ENCODE data around the gene PTPRK. TPM values are rescaled to one million over a fixed set of nuclear protein-coding genes. Genes with fewer than 3 reads are reported as not detected.

Gene PTPRK
- total and polyA plus RNA-seq, 4 donors = 12.1 to 61.2 (median 29.1) TPM

DNA sequence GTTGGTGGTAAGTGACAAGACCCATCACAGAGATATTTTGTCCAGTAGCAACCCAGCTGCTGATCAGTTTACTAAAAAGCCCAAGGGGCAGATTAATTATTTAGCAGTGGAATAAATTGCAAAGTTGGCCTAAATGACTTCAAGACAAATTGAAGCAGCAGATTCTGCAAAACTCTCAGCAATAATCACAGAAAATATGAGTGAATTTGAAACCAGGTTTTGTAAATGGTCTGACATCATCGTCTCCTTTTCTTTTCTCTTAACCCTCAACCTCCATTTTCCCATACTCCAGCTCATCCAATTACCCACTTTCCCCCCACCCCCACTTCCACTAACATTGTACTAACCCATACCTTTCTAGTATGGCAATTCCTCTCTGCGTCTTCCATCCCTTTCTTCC is 11.3 kb upstream of the PTPRK start:
- H3K27ac ChIP-seq (ENCODE audit: low read depth in 1 of 2, low read length in 2 of 2) = no peak overlapping the region
- DNase-seq (ENCODE audit: low spot score) = no peak
- H3K9ac ChIP-seq (ENCODE audit: low read depth in 1 of 2, low read length in 2 of 2) = no peak overlapping the region
- no peaks in the 10 kb centered on the region for H3K27me3 ChIP-seq (ENCODE audit: control insufficient read depth in 4 of 4, insufficient read depth in 4 of 4, low read length in 3 of 4)
- H3K4me3 ChIP-seq (ENCODE audit: low read depth in 1 of 3, low read length in 3 of 3) = no peak overlapping the region
- WGBS = 97% methylated on average over 2 of the region's 2 CpGs
- no peak for TF ChIP-seq HNF4G (IDR thresholded peaks at IDR 0.05)
- TF ChIP-seq, protein P1, sequence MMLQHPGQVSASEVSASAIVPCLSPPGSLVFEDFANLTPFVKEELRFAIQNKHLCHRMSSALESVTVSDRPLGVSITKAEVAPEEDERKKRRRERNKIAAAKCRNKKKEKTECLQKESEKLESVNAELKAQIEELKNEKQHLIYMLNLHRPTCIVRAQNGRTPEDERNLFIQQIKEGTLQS (IDR thresholded peaks at IDR 0.05) = no peak
- TF ChIP-seq FOXA2 (IDR thresholded peaks at IDR 0.05) = no peak
- TF ChIP-seq NR2F2 (IDR thresholded peaks at IDR 0.05) = no peak
- H3K36me3 ChIP-seq (ENCODE audit: control insufficient read depth in 4 of 4, insufficient read depth in 3 of 4, low read depth in 1 of 4, low read length in 3 of 4) = no peaks in the 10 kb centered on the region
- no peaks in the 10 kb centered on the region for H3K9me3 ChIP-seq (ENCODE audit: control insufficient read depth in 4 of 4, low read length in 3 of 4)
- H3K4me1 ChIP-seq (ENCODE audit: control insufficient read depth in 4 of 4, insufficient read depth in 4 of 4, low read length in 3 of 4) = no peaks in the 10 kb centered on the region

DNA sequence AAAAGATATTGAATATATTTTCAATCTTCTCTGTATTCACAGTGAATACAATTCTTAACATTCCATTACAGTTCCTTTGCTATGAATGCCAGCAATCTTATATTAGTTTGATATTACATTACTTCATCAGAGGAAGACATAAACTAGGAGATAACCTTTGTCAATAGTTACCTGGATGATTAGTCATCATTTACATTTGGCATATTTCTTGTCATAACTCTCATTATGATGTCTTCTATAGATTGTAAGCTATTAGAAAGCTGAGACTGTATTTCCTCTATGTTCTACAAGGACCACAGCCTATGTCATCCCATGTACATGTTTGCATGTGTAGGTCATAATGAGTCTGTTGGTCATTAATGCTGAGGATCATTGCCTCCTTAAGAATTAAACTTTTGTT is 7.8 kb upstream of the PTPRK start:
- H3K27me3 ChIP-seq (ENCODE audit: control insufficient read depth in 4 of 4, insufficient read depth in 4 of 4, low read length in 3 of 4) = no peaks in the 10 kb centered on the region
- peaks cover 0 to 2% (median 0%) of the 10 kb centered on the region in 4 donors for H3K4me1 ChIP-seq (ENCODE audit: control insufficient read depth in 4 of 4, insufficient read depth in 4 of 4, low read length in 3 of 4)
- H3K4me3 ChIP-seq (ENCODE audit: low read depth in 1 of 3, low read length in 3 of 3) = no peak overlapping the region
- no peak overlapping the region for H3K27ac ChIP-seq (ENCODE audit: low read depth in 1 of 2, low read length in 2 of 2)
- H3K9ac ChIP-seq (ENCODE audit: low read depth in 1 of 2, low read length in 2 of 2) = no peak overlapping the region
- TF ChIP-seq, protein P2, sequence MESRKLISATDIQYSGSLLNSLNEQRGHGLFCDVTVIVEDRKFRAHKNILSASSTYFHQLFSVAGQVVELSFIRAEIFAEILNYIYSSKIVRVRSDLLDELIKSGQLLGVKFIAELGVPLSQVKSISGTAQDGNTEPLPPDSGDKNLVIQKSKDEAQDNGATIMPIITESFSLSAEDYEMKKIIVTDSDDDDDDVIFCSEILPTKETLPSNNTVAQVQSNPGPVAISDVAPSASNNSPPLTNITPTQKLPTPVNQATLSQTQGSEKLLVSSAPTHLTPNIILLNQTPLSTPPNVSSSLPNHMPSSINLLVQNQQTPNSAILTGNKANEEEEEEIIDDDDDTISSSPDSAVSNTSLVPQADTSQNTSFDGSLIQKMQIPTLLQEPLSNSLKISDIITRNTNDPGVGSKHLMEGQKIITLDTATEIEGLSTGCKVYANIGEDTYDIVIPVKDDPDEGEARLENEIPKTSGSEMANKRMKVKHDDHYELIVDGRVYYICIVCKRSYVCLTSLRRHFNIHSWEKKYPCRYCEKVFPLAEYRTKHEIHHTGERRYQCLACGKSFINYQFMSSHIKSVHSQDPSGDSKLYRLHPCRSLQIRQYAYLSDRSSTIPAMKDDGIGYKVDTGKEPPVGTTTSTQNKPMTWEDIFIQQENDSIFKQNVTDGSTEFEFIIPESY (IDR thresholded peaks at IDR 0.05) = no peak
- no peak for TF ChIP-seq HNF4A (conservative IDR thresholded peaks at IDR 0.05)
- TF ChIP-seq HNF4G (IDR thresholded peaks at IDR 0.05) = no peak
- TF ChIP-seq TAF1 (conservative IDR thresholded peaks at IDR 0.05) = no peak
- no peak for TF ChIP-seq JUND (IDR thresholded peaks at IDR 0.05)
- TF ChIP-seq RAD21 (IDR thresholded peaks at IDR 0.05) = no peak
- no peak for TF ChIP-seq GABPA (IDR thresholded peaks at IDR 0.05 in 1 of 2, conservative IDR thresholded peaks at IDR 0.05 in 1 of 2)
- TF ChIP-seq FOXA1 (IDR thresholded peaks at IDR 0.05) = no peak
- TF ChIP-seq, protein P3, sequence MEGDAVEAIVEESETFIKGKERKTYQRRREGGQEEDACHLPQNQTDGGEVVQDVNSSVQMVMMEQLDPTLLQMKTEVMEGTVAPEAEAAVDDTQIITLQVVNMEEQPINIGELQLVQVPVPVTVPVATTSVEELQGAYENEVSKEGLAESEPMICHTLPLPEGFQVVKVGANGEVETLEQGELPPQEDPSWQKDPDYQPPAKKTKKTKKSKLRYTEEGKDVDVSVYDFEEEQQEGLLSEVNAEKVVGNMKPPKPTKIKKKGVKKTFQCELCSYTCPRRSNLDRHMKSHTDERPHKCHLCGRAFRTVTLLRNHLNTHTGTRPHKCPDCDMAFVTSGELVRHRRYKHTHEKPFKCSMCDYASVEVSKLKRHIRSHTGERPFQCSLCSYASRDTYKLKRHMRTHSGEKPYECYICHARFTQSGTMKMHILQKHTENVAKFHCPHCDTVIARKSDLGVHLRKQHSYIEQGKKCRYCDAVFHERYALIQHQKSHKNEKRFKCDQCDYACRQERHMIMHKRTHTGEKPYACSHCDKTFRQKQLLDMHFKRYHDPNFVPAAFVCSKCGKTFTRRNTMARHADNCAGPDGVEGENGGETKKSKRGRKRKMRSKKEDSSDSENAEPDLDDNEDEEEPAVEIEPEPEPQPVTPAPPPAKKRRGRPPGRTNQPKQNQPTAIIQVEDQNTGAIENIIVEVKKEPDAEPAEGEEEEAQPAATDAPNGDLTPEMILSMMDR (IDR thresholded peaks at IDR 0.05; ENCODE audit: low read depth, low read length, missing input control) = no peak
- TF ChIP-seq, protein P4, sequence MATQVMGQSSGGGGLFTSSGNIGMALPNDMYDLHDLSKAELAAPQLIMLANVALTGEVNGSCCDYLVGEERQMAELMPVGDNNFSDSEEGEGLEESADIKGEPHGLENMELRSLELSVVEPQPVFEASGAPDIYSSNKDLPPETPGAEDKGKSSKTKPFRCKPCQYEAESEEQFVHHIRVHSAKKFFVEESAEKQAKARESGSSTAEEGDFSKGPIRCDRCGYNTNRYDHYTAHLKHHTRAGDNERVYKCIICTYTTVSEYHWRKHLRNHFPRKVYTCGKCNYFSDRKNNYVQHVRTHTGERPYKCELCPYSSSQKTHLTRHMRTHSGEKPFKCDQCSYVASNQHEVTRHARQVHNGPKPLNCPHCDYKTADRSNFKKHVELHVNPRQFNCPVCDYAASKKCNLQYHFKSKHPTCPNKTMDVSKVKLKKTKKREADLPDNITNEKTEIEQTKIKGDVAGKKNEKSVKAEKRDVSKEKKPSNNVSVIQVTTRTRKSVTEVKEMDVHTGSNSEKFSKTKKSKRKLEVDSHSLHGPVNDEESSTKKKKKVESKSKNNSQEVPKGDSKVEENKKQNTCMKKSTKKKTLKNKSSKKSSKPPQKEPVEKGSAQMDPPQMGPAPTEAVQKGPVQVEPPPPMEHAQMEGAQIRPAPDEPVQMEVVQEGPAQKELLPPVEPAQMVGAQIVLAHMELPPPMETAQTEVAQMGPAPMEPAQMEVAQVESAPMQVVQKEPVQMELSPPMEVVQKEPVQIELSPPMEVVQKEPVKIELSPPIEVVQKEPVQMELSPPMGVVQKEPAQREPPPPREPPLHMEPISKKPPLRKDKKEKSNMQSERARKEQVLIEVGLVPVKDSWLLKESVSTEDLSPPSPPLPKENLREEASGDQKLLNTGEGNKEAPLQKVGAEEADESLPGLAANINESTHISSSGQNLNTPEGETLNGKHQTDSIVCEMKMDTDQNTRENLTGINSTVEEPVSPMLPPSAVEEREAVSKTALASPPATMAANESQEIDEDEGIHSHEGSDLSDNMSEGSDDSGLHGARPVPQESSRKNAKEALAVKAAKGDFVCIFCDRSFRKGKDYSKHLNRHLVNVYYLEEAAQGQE (IDR thresholded peaks at IDR 0.05) = no peak
- TF ChIP-seq NR2F2 (IDR thresholded peaks at IDR 0.05) = no peak
- no peak for TF ChIP-seq FOXA2 (IDR thresholded peaks at IDR 0.05)
- TF ChIP-seq, protein P1 (IDR thresholded peaks at IDR 0.05) = no peak
- TF ChIP-seq SP1 (IDR thresholded peaks at IDR 0.05) = no peak
- no peak for TF ChIP-seq EGR1 (IDR thresholded peaks at IDR 0.05; ENCODE audit: low read depth in 2 of 2)
- no peak for TF ChIP-seq YY1 (IDR thresholded peaks at IDR 0.05)
- TF ChIP-seq RXRA (IDR thresholded peaks at IDR 0.05) = no peak
- H3K36me3 ChIP-seq (ENCODE audit: control insufficient read depth in 4 of 4, insufficient read depth in 3 of 4, low read depth in 1 of 4, low read length in 3 of 4) = no peaks in the 10 kb centered on the region
- no peak for DNase-seq (ENCODE audit: low spot score)
- no peaks in the 10 kb centered on the region for H3K9me3 ChIP-seq (ENCODE audit: control insufficient read depth in 4 of 4, low read length in 3 of 4)

All from liver (tissue), 9 donors.